ENCODE results near the gene ZNF778.
"Not testable (repeated sequence)": the region's sequence is repeated elsewhere in the genome, so short reads cannot be mapped to it uniquely, and the experiment has no call there.

ZNF778 gene

GRCh38 chr16:89244754-89245153 lies 27.3 kb downstream of the ZNF778 start:
- Histone ChIP-seq H4K20me1 (ENCODE audit: low read depth, low read length) (no peaks in the 10 kb centered on the region), H3K79me2 (ENCODE audit: insufficient read depth, low read length) (no peaks in the 10 kb centered on the region; the same call in 1 of the 2 replicates), H3K27ac (ENCODE audit: low read depth, low read length) (no peak overlapping the region), H3K9me2 (replicated peaks; ENCODE audit: insufficient read depth, low read length) (no peaks in the 10 kb centered on the region), H3F3A (ENCODE audit: insufficient read depth) (no peaks in the 10 kb centered on the region; the same call in 1 of the 2 replicates), H3K4me3 (ENCODE audit: insufficient read depth, low read length, poor library complexity, severe bottlenecking) (no peak overlapping the region), H2AFZ (ENCODE audit: low read depth, low read length, severe bottlenecking) (no peak overlapping the region), H3K9ac (ENCODE audit: low read length) (no peak overlapping the region), H3K36me3 (ENCODE audit: low read length) (no peaks in the 10 kb centered on the region), H3K4me2 (ENCODE audit: low read depth, low read length, poor library complexity, severe bottlenecking) (no peak overlapping the region), H3K9me3 (ENCODE audit: insufficient read depth, low read length) (no peaks in the 10 kb centered on the region), H3K27me3 (ENCODE audit: low read length) (no peaks in the 10 kb centered on the region)
- TF ChIP-seq CTCF (IDR thresholded peaks at IDR 0.05; ENCODE audit: insufficient read depth, low read length, poor library complexity, severe bottlenecking) = no peak
- no peak for TF ChIP-seq EZH2phosphoT487 (conservative IDR thresholded peaks at IDR 0.05; ENCODE audit: low read length)

- Histone ChIP-seq H3K9me2 (replicated peaks; ENCODE audit: insufficient read depth, low read length) (no peaks in the 10 kb centered on the region), H3K79me2 (ENCODE audit: insufficient read depth, low read length) (no peaks in the 10 kb centered on the region; the same call in 1 of the 2 replicates), H4K20me1 (ENCODE audit: low read depth, low read length) (no peaks in the 10 kb centered on the region), H2AFZ (ENCODE audit: low read depth, low read length, severe bottlenecking) (no peak overlapping the region), H3K9me3 (ENCODE audit: insufficient read depth, low read length) (no peaks in the 10 kb centered on the region), H3K27me3 (ENCODE audit: low read length) (no peaks in the 10 kb centered on the region), H3K27ac (ENCODE audit: low read depth, low read length) (no peak overlapping the region), H3F3A (ENCODE audit: insufficient read depth) (no peaks in the 10 kb centered on the region), H3K4me3 (ENCODE audit: insufficient read depth, low read length, poor library complexity, severe bottlenecking) (no peak overlapping the region), H3K4me2 (ENCODE audit: low read depth, low read length, poor library complexity, severe bottlenecking) (no peak overlapping the region), H3K9ac (ENCODE audit: low read length) (no peak overlapping the region), H3K36me3 (ENCODE audit: low read length) (no peaks in the 10 kb centered on the region)
- no peak for TF ChIP-seq CTCF (IDR thresholded peaks at IDR 0.05; ENCODE audit: insufficient read depth, low read length, poor library complexity, severe bottlenecking)
- TF ChIP-seq EZH2phosphoT487 (conservative IDR thresholded peaks at IDR 0.05; ENCODE audit: low read length) = no peak
Observed at GRCh38 chr16:89246383-89246902, 28.9 kb downstream of the ZNF778 start.

GRCh38 chr16:89246903-89247733 lies 29.6 kb downstream of the ZNF778 start:
- Histone ChIP-seq H3K4me2 (ENCODE audit: low read depth, low read length, poor library complexity, severe bottlenecking) (no peak overlapping the region), H3F3A (ENCODE audit: insufficient read depth) (no peaks in the 10 kb centered on the region), H3K79me2 (ENCODE audit: insufficient read depth, low read length) (no peaks in the 10 kb centered on the region), H3K9me3 (ENCODE audit: insufficient read depth, low read length) (no peaks in the 10 kb centered on the region), H2AFZ (ENCODE audit: low read depth, low read length, severe bottlenecking) (no peak overlapping the region), H3K27me3 (ENCODE audit: low read length) (no peaks in the 10 kb centered on the region), H3K4me3 (ENCODE audit: insufficient read depth, low read length, poor library complexity, severe bottlenecking) (no peak overlapping the region), H3K36me3 (ENCODE audit: low read length) (no peaks in the 10 kb centered on the region), H4K20me1 (ENCODE audit: low read depth, low read length) (no peaks in the 10 kb centered on the region), H3K27ac (ENCODE audit: low read depth, low read length) (no peak overlapping the region), H3K9me2 (replicated peaks; ENCODE audit: insufficient read depth, low read length) (no peaks in the 10 kb centered on the region), H3K9ac (ENCODE audit: low read length) (no peak overlapping the region)
- TF ChIP-seq EZH2phosphoT487 (conservative IDR thresholded peaks at IDR 0.05; ENCODE audit: low read length) (no peak), CTCF (IDR thresholded peaks at IDR 0.05; ENCODE audit: insufficient read depth, low read length, poor library complexity, severe bottlenecking) (no peak)

- not testable (repeated sequence) for H3K27ac ChIP-seq (ENCODE audit: low read depth, low read length); H3K9me3 ChIP-seq (ENCODE audit: insufficient read depth, low read length); H3K9me2 ChIP-seq (replicated peaks; ENCODE audit: insufficient read depth, low read length); H3K27me3 ChIP-seq (ENCODE audit: low read length); H3F3A ChIP-seq (ENCODE audit: insufficient read depth); H2AFZ ChIP-seq (ENCODE audit: low read depth, low read length, severe bottlenecking); H3K4me3 ChIP-seq (ENCODE audit: insufficient read depth, low read length, poor library complexity, severe bottlenecking); H3K36me3 ChIP-seq (ENCODE audit: low read length); H3K9ac ChIP-seq (ENCODE audit: low read length); H3K79me2 ChIP-seq (ENCODE audit: insufficient read depth, low read length); H3K4me2 ChIP-seq (ENCODE audit: low read depth, low read length, poor library complexity, severe bottlenecking); H4K20me1 ChIP-seq (ENCODE audit: low read depth, low read length)
Observed at GRCh38 chr16:89247734-89248075, 30.2 kb downstream of the ZNF778 start.
